OCI-M2 (cell line): ENCODE data around the gene DAB2IP.

Experiments used
- DNase-seq: peaks from one replicate; lab custom pipeline; 2025; ENCODE audit not compliant: unreplicated experiment; lab: John Stamatoyannopoulos, UW

The DAB2IP gene

DNA sequence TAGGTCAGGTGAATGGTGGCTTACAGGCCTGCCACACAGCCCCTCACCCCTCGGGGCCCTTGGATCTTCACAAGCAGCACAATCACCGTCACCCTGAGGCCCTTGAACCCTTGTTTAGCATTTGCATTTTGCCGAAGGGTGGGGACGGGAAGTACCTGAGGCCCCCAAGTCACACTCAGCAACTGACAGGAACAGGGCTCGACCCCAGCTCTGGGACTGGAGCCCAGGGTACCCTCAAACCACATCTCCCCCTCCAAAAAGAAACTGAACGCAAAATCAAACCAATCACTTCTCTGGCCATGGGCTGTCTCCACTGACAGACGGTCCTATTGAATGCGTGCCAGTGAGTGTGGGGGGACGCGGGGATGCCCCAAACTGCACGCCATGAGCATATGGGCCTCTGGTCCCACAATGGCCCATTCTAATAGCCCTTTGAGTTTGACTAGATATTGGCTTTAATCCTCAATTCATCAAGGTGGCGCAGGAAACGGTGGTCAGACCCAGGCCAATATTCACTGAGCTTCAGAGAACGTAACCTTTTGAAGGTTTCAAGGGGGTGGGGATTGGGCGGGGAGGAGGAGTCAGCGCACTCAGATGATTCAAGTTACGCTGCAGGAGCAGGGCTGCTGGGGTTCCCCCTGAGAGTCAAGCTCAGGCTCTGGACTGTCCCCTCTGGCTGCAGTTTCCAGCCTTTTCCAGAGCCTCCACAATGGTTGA is 176.0 kb downstream of the DAB2IP start:
- DNase-seq = no peak

DNA sequence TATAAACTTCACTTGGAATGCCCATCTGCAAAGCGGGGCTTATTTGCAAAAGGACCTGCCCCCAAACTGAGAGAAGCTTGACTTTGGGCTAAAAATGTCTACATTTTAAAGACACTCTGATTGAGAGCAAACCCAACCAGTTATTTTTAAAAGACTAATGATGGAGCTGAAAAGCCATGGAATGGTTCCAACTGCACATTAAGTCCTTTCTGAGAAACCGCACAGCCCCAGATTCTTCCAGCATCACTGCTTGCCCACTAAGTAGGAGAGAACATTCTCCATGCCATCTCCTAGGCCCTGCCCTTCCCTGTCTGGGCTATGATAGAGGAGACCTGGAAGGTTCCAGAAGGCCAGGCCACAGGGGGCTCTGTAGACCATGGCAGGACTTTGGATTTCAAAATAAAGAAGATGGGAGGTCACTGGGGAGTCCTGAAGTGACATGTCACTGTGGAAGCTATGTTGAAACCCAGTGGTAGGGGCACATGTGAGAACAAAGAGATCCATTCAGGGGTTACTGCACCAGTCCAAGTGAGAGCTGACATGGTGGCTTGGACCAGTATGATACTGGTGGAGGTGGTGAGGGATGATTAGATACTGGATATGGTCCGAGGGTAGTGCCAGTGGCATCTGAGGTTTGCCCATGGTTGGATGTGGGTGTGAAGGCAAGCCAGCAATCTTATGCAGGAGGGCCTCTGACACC is 179.2 kb downstream of the DAB2IP start:
- no peak for DNase-seq

DNA sequence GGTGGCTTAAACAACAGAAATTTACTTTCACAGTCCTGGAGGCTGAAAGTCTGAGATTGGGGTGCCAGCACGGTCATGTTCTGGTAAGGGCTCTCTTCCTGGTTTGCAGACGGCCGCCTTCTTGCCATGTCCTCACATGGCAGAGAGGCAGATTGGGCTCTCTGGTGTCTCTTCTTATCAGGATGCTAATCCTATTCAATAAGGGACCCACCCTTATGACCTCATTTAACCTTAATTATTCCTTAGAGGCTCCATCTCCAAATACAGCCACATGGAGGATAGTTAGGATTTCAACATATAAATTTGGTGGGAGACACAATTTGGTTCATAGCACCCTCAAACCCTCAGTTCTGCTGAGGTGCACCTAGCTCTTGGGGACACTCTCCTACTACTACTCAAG is 180.4 kb downstream of the DAB2IP start:
- no peak for DNase-seq

DNA sequence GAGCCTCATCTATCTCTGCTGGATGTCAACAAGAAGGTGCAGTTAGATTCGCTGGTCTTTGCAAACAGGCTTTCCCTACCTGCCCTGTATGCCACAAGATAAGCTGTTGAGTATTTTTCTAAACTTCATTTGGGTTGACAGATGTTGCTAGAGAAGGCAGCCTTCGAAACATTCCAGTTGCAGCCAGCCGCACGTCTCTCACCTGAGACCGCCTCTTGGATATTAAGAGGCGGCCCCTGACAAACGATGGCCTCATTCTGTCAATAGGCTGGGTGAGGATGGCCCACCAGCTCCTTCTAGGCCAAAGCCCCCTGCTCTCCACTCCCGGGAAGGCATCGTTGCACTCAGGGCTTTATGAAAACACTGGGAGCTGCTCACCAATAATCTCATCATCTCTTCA is 181.6 kb downstream of the DAB2IP start:
- DNase-seq = no peak
